ENCODE measurements around the gene TDRD3.
A peak's percentile ranks its signal among the peaks of the same experiment; 100 is the strongest.
"Not testable (repeated sequence)": the region's sequence is repeated elsewhere in the genome, so short reads cannot be mapped to it uniquely, and the experiment has no call there.

TDRD3 gene

DNA sequence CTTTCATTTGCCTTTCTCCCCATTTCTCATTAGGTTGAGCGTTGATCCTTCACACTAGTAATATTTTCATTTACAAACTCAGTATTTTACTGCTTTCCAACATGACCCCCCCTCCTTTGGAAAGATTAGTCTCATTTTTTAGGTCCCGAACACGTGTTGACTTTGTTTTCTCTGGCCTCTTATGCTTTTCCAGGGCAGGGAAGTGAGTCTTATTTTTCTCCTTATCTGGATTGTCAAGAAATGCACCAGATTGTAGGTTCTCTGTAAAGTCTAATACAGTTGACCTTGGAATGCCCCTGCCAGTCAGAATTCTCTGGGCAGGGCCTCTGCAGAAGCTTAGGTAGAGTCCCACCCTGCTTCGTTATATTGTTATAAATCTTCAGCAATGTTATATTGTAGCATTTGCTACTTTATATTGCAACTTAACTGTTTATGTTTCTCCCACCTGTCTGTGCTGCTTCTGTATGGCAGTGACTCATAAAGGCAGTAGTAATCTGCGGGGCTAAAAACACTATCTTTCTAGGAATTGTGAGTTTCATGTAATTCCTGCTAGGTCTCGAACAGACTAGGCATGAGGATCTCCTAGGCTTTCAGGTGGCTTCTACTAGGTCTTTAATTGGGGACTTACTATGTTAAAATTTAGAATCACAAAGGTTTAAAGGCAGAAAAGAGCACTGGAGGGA, 2.0 kb downstream of the TDRD3 start:
- DNase-seq (ENCODE audit: low read depth): peak; percentile 55

DNA sequence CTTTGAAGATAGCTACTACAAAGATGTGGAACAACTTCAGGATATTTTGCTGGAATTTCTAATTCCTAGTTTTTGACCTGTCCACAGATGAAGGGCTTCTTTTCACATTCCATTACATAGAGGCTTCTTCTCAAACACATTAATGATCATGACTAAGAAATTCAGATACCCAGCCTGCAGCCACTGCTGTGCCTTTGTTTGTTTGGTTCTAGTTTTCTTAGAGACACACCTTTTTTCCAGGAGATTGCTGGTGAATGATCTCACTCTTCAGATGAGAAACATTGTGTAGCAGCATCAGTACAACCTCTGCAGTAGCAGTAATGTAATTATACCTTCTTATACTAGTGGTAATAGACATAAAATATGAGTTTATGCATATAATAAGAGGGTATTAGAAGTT, 5.0 kb downstream of the TDRD3 start:
- DNase-seq (ENCODE audit: low read depth): no peak

- DNase-seq (ENCODE audit: low read depth): no peak
Observed at GRCh38 chr13:60407095-60407494, 10.1 kb downstream of the TDRD3 start.

DNA sequence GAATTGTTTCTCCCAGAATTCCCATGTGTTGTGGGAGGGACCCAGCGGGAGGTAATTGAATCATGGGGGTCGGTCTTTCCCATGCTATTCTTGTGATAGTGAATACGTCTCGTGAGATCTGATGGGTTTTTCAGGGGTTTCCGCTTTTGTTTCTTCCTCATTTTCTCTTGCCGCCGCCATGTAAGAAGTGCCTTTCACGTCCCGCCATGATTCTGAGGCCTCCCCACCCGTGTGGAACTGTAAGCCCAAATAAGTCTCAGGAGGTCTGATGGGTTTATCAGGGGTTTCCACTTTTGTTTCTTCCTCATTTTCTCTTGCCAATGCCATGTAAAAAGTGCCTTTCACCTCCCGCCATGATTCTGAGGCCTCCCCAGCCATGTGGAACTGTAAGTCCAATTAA, 10.8 kb downstream of the TDRD3 start:
- DNase-seq (ENCODE audit: low read depth): not testable (repeated sequence)

- DNase-seq (ENCODE audit: low read depth): not testable (repeated sequence)
Observed at GRCh38 chr13:60409574-60410292, 12.7 kb downstream of the TDRD3 start.

GRCh38 chr13:60410299-60410698, 13.3 kb downstream of the TDRD3 start:
- no peak for DNase-seq (ENCODE audit: low read depth)

GRCh38 chr13:60411464-60411863, 14.4 kb downstream of the TDRD3 start:
- DNase-seq (ENCODE audit: low read depth): no peak

DNA sequence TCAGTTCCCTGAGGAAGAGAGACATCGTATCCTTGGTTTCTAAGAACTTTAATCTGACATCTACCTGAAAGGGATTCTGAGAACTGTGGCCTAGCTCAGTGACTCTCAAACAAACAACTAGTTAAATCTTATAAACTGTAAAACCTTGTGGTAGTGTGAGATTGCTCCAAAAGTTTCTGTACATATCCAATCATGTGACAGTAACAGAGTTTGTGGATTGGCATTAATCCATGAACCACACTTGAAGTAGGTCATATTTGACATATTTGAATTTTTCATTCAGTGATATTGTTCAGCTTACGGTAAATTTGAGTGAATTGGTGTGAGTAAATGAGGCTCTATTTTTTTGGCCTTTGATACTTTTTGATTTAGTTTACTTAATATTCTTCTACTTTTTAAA, 15.0 kb downstream of the TDRD3 start:
- peak; percentile 36 for DNase-seq (ENCODE audit: low read depth)

DNA sequence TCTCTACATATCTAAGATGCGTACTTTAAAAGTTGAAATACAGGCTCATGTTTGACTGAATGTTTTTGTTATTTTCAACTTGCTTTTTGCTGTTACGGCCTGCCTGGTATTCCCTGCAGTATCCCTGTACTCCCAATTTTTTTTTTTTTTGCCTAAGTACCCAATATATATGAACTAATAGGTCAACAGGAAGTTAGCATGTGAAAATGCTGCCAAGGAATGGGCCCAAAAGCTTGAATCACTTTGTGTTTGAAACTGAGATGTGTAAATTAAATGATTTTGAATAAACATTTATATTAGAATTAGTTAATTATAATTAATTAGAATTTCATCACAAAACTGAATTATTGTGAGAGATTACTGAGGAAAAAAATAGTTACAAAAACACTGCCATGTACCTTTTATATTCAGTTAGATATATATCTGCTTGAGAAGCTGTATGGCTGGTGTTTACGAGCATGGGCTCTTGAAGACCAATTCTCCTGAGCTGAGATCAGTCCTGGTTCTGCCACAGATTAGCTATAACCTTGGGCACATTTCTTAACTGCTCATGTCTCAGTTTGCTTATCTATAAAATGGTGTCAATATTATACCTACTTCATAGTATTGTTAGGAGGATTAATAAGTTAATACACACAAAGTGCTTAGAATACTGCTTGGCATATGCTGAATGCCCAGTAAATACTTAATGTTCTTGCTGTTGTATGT, 16.0 kb downstream of the TDRD3 start:
- DNase-seq (ENCODE audit: low read depth): no peak

DNA sequence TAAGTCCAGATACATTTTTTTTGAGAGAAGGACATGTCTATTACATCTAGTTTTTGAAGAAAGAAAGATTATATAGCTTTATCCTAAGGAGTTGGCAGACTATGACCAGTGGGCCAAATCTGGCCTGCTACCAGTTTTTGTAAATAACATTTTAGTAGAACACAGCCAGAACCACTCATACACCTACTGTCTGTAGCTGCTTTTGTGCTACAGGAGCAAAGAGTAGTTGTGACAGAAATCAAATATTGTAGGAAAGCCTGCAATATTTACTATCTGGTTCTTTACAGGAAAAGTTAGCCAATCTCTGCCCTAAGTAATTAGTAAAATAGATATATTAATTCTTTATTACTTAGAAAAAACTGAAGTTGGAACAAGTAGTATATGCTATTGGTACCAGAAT, 17.2 kb downstream of the TDRD3 start:
- no peak for DNase-seq (ENCODE audit: low read depth)

- no peak for DNase-seq (ENCODE audit: low read depth)
Observed at GRCh38 chr13:60417734-60418133, 20.7 kb downstream of the TDRD3 start.

GRCh38 chr13:60418954-60419353, 21.9 kb downstream of the TDRD3 start:
- no peak for DNase-seq (ENCODE audit: low read depth)

DNA sequence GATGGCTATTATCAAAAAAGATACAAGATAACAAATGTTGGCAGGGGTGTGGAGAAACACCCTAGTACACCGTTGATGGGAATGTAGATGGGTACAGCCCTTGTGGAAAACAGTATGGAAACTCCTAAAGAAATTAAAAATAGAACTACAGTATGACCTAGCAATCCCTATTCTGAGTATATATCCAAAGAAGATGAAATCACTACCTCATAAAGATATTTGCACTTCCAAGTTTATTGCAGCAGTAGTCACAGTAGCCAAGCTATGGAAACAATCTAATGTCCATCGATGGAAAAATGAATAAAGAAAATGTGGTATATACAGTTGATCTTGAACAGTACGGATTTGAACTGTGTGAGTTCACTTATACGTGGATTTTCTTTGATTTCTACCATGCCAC, 28.3 kb downstream of the TDRD3 start:
- no peak for DNase-seq (ENCODE audit: low read depth)

DNA sequence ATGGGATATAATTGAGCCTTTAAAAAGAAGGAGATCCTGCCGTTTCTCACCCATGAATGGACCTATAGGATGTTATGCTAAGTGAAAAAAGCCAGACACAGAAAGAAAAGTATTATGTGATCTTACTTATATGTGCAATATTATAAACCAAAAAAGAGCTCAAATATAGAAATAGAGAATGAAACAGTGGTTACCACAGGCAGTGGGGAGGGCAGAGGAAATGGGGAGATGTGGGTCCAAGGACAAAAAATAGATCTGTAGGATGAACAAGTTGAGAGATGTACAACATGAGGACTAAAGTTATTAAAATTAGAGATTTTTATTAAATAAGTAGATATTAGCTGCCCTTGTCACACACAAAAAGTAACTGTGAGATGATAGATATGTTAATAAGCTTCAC, 29.1 kb downstream of the TDRD3 start:
- no peak for DNase-seq (ENCODE audit: low read depth)

DNA sequence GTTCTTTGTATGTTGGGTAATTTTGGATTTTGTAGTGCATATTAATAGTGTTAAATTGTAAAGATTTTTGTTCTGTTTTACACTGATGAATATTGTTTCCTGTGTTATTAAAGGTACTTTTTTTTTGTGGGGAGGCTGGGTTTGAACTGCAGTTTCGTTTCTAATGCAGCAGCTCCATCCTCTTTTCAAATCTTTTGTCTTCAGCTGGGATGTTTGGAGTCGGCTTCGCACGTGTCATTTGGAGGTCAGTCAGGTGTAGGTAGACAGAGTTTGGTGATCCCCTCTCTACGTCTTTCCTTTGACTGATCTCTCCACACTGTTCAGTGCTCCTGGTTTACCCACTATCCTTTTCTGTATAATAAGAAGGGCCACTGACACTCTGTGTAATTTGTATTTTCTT, 30.3 kb downstream of the TDRD3 start:
- DNase-seq (ENCODE audit: low read depth): no peak

GRCh38 chr13:60431108-60431700, 34.2 kb downstream of the TDRD3 start:
- peak; percentile 70 for DNase-seq (ENCODE audit: low read depth)

DNA sequence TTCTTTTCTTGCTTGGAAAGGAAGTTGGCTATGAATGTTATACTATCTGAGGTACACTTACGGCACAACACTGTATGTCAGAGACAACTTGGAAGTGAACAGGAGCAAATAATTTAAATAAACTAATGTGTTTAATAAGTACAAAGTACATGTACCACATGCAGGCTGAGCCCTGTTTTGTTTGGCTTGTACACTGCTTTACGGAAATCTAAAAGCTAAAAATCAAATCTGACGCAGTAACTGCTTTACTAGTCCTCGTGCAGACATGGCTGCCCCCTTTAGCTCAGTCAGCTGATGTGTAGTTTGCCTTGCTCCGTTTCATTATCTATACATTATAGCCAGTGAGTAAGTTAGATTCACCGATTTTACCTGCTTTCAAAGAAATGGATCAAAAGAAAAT, 36.5 kb downstream of the TDRD3 start:
- DNase-seq (ENCODE audit: low read depth): no peak

DNA sequence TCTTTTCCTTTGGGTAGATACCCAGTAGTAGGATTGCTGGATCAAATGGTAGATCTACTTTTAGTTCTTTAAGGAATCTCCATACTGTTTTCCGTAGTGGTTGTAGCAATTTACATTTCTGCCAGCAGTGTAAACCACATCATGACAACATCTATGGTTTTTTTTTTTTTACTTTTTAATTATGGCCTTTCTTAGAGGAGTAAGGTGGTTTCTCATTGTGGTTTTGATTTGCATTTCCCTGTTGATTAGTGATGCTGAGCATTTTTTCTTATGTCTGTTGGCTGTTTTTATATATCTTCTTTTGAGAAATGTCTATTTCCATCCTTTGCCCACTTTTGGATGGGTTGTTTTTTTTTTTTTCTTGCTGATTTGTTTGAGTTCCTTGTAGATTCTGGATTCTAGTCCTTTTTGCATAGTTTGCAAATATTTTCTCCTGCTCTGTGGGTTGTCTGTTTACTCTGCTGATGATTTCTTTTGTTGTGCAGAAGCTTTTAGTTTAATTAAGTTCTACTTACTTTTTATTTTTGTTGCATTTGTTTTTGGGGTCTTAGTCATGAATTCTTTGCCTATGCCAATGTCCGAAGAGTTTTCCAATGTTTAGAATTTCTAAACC, 38.8 kb downstream of the TDRD3 start:
- no peak for DNase-seq (ENCODE audit: low read depth)

DNA sequence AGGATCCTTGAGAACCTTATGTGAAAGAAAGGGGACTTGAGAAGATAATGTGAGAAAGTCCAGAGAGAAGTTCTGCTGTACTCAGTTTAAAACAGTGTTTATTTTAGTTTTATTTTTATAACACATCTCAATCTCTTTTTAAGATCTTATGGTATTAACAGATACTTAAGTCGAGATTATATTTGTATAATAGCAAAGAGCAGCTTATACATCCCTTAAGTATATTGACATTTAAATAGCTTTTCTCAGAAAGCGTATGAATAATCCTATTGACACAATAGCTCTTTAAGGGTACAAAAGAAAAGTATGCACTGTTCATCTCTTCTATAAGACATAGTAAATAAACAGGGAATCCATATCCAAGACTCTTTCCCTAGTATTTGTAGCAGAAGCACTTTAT, 42.2 kb downstream of the TDRD3 start:
- no peak for DNase-seq (ENCODE audit: low read depth)

DNA sequence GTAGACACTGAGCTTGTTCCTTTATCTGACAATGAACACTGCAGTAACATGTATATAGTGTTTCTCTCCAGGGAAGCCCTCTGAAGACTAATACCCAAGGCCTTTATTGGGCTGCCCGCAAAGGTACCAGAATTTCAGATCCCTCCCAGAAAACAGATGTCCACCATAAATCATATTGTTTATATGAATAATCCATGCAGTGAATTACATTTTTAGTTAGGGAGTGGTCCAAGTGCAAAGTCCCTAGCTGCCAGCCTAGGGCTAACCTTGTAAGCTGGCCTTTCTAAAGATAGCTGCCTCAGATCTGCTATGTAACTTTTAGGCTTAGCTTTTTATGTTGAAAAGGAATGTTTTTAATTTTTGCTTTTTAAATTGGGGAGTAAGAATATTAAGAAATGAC, 44.7 kb downstream of the TDRD3 start:
- DNase-seq (ENCODE audit: low read depth): no peak

DNA sequence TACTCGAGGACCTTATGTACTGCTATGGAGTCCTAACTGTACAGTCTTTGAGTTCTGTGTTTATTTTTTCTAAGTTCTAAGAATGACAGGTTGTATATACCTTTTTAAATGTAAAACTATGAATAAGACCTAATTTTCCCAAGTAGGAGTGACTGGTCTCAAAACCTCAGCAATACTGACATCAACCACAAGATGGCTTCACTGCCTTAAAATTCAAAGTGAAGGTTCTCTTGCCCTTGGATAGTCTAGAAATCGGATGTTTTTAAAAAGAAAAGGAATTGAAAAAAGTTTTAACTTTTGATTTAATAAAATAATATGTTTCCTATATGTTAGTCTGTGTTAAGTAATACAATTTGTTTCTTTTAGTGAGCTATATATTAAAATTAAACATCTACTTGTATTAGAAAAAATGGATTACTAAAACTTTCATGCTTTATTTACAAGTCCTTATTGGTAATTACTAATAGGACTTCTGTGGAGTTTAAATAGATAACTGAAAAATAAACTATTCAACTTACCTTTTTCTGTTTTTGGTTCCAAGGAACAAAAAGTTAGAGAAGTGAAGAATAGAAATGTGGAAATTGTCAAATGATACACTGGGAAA, 52.0 kb downstream of the TDRD3 start:
- peak; percentile 51 for DNase-seq (ENCODE audit: low read depth)

GRCh38 chr13:60453490-60453889, 56.5 kb downstream of the TDRD3 start:
- DNase-seq (ENCODE audit: low read depth): no peak
